Measurements from ENCODE around the gene ZFYVE28. TPM values are rescaled to one million over a fixed set of nuclear protein-coding genes. Genes with fewer than 3 reads are reported as not detected.

The ZFYVE28 gene
- polyA plus RNA-seq, 1 of the 3 experiments (the other 2 are of a cell fraction) = 3.2 TPM

DNA sequence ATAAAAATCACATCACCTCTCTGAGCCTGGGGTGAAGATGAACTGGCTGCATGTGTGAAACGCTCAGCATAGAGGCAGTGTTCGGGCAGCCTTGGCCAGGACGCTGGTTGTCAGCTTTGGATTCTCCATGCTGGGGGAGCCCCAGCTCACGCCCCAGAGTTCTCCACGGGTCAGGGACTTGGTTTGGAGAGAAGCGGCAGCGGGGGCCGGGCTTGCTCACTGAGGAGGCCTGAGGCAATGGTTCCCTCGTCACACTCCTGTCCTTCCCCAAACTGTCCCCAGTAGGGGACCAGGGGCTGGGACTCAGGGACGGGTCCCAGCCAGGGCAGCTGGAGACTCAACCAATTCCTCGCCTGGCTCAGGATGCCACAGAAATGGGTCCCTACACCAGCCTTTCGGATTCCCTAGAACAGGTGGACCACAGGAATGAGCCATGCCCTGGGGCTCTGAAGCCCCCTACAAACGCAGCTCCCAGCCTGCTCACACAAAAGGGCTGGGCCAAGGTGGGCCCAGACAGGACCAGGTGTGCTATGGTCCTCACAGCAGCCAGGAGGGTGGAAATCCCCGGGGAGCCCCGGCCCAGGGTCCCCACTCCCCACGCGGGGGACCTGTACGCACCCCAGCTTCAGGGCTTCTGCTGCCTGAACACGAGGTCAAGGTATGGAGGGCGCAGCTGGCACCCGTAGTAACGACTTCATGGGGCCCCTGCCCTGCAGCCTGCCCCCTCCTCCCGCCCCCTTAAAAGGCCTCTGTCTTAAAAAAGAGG, 157.9 kb downstream of the ZFYVE28 start:
- peaks cover 0 to 31% of the 10 kb centered on the region in 2 experiments for H3K36me3 ChIP-seq (replicated peaks in 1 of 2; ENCODE audit: control insufficient read depth in 1 of 2, insufficient read depth in 2 of 2, low read length in 1 of 2)
- peaks cover 5 to 72% of the 10 kb centered on the region in 2 experiments; a peak in 2 of 4 replicates for H3K4me1 ChIP-seq (ENCODE audit: control insufficient read depth in 1 of 2, insufficient read depth in 2 of 2, low read depth in 1 of 2, low read length in 1 of 2)
- H3K4me2 ChIP-seq = peak overlapping the region; percentile 91
- H3K27me3 ChIP-seq (ENCODE audit: insufficient read depth) = no peaks in the 10 kb centered on the region
- H3K4me3 ChIP-seq (ENCODE audit: low read depth in 2 of 2, low read length in 1 of 2) = peak overlapping the region; percentile 83 to 87
- CTCF ChIA-PET = interaction anchor here (1.7 kb wide), 1 partner anchor 40 kb away, joined by 4 read pairs; no protein-coding TSS in a partner anchor
- H3K27ac ChIP-seq (ENCODE audit: low read depth in 2 of 2, low read length in 1 of 2) = no peak overlapping the region; a peak in 2 of 4 replicates
- no peak for DNase-seq
- H2AFZ ChIP-seq (ENCODE audit: low read depth) = no peak overlapping the region
- H3K79me2 ChIP-seq (ENCODE audit: insufficient read depth) = peaks cover 39% of the 10 kb centered on the region
- 66% methylated on average over 14 of the region's 23 CpGs for WGBS (ENCODE audit: low lambda C conversion rate)
- POLR2A ChIA-PET = interaction anchor here (1.3 kb wide), 1 partner anchor 10 kb away, joined by 6 read pairs; no protein-coding TSS in a partner anchor
- no peaks in the 10 kb centered on the region for H3F3A ChIP-seq (replicated peaks; ENCODE audit: insufficient read depth)
- H4K20me1 ChIP-seq (ENCODE audit: insufficient read depth) = peaks cover 51% of the 10 kb centered on the region
- H3K9me2 ChIP-seq = no peaks in the 10 kb centered on the region
- TF ChIP-seq RCOR1 (IDR thresholded peaks at IDR 0.05; ENCODE audit: low read length) (no peak), NRF1 (IDR thresholded peaks at IDR 0.05; ENCODE audit: low read depth, low read length) (no peak), YY1 (IDR thresholded peaks at IDR 0.05; ENCODE audit: low read depth) (no peak), FOXM1 (IDR thresholded peaks at IDR 0.05; ENCODE audit: low read depth) (no peak), TEAD4 (IDR thresholded peaks at IDR 0.05; ENCODE audit: borderline replicate concordance, insufficient read depth) (no peak)
- TF ChIP-seq, protein P1, sequence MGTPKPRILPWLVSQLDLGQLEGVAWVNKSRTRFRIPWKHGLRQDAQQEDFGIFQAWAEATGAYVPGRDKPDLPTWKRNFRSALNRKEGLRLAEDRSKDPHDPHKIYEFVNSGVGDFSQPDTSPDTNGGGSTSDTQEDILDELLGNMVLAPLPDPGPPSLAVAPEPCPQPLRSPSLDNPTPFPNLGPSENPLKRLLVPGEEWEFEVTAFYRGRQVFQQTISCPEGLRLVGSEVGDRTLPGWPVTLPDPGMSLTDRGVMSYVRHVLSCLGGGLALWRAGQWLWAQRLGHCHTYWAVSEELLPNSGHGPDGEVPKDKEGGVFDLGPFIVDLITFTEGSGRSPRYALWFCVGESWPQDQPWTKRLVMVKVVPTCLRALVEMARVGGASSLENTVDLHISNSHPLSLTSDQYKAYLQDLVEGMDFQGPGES (IDR thresholded peaks at IDR 0.05; ENCODE audit: low read depth, low read length) = no peak
- peak overlapping the region; percentile 83 for H3K9ac ChIP-seq
- no peaks in the 10 kb centered on the region for H3K9me3 ChIP-seq

DNA sequence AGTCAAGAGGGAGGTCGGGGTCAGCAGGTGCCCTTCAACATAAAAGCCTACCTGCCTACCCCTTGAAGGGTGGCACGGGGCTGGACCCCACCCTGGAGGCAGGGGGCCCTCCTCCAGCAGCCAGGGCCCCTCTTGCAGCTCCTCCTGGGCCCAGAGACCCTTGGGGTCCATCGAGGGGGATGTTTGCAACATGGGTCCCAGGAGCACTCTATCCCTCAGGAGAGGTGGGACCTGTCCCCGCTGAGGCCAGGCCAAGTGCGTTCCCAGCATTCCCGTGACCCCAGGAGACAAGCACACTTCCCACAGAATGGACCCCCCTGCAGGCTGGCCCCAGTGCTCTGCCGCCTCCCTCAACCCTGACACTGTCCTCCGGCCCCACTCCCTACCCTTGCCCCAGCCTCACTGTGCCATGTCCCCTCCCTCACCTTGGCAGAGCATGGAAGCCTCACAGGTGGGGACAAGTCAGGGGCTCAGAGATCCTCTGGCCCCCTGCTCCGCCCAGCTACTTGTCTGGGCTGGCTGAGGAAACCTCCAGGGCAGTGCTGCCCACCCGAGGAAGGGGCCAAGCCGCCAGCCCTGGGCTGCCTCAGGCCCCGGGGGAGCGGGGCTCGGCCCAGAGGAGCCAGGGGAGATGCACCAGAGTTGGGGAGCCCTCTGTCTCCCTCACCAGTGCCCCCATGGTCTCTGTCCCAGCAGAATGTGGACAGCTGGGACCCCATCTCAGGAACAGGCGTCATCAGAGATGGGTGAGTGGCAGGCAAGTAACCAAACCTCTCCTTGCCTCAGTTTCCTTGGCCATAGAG, 158.7 kb downstream of the ZFYVE28 start:
- POLR2A ChIA-PET = interaction anchor here (1.3 kb wide), 1 partner anchor 9 kb away, joined by 6 read pairs; no protein-coding TSS in a partner anchor

More for the DNA sequence above, 158.7 kb downstream of the ZFYVE28 start:
- H3K4me2 ChIP-seq = peak overlapping the region; percentile 91
- H3K27me3 ChIP-seq (ENCODE audit: insufficient read depth) = no peaks in the 10 kb centered on the region
- H3K9me2 ChIP-seq = no peaks in the 10 kb centered on the region
- no peak overlapping the region for H2AFZ ChIP-seq (ENCODE audit: low read depth)
- TF ChIP-seq, protein P2, sequence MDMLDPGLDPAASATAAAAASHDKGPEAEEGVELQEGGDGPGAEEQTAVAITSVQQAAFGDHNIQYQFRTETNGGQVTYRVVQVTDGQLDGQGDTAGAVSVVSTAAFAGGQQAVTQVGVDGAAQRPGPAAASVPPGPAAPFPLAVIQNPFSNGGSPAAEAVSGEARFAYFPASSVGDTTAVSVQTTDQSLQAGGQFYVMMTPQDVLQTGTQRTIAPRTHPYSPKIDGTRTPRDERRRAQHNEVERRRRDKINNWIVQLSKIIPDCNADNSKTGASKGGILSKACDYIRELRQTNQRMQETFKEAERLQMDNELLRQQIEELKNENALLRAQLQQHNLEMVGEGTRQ (IDR thresholded peaks at IDR 0.05; ENCODE audit: borderline replicate concordance, low read depth, low read length) = no peak
- TF ChIP-seq RFX5 (IDR thresholded peaks at IDR 0.05; ENCODE audit: low read length) = no peak
- no peak for TF ChIP-seq RCOR1 (IDR thresholded peaks at IDR 0.05; ENCODE audit: low read length)
- no peak for TF ChIP-seq FOXM1 (IDR thresholded peaks at IDR 0.05; ENCODE audit: low read depth)
- TF ChIP-seq, protein P1 (IDR thresholded peaks at IDR 0.05; ENCODE audit: low read depth, low read length) = no peak
- TF ChIP-seq POLR2AphosphoS5 (IDR thresholded peaks at IDR 0.05; ENCODE audit: low read depth, low read length) = no peak
- no peak for TF ChIP-seq GATA2 (CRISPR knock-in tag; IDR thresholded peaks at IDR 0.05)
- no peak for TF ChIP-seq FOXJ3 (CRISPR knock-in tag; IDR thresholded peaks at IDR 0.05)
- TF ChIP-seq, protein P3, sequence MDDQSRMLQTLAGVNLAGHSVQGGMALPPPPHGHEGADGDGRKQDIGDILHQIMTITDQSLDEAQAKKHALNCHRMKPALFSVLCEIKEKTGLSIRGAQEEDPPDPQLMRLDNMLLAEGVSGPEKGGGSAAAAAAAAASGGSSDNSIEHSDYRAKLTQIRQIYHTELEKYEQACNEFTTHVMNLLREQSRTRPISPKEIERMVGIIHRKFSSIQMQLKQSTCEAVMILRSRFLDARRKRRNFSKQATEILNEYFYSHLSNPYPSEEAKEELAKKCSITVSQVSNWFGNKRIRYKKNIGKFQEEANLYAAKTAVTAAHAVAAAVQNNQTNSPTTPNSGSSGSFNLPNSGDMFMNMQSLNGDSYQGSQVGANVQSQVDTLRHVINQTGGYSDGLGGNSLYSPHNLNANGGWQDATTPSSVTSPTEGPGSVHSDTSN (IDR thresholded peaks at IDR 0.05) = no peak
- CTCF ChIA-PET = interaction anchor here (0.8 to 1.7 kb wide), 2 partner anchors 9 to 40 kb away, joined by 3 to 4 read pairs; no protein-coding TSS in a partner anchor
- H3K36me3 ChIP-seq (replicated peaks in 1 of 2; ENCODE audit: control insufficient read depth in 1 of 2, insufficient read depth in 2 of 2, low read length in 1 of 2) = peaks cover 0 to 34% of the 10 kb centered on the region in 2 experiments
- peaks cover 58% of the 10 kb centered on the region for H4K20me1 ChIP-seq (ENCODE audit: insufficient read depth)
- no peak overlapping the region; a peak in 1 of 4 replicates for H3K27ac ChIP-seq (ENCODE audit: low read depth in 2 of 2, low read length in 1 of 2)
- 94% methylated on average over 2 of the region's 15 CpGs for WGBS (ENCODE audit: low lambda C conversion rate)
- peaks cover 41% of the 10 kb centered on the region for H3K79me2 ChIP-seq (ENCODE audit: insufficient read depth)
- H3F3A ChIP-seq (replicated peaks; ENCODE audit: insufficient read depth) = no peaks in the 10 kb centered on the region
- DNase-seq = no peak
- peak overlapping the region; percentile 83 to 87 for H3K4me3 ChIP-seq (ENCODE audit: low read depth in 2 of 2, low read length in 1 of 2)
- H3K9me3 ChIP-seq = no peaks in the 10 kb centered on the region
- peaks cover 5 to 73% of the 10 kb centered on the region in 2 experiments; a peak in 2 of 4 replicates for H3K4me1 ChIP-seq (ENCODE audit: control insufficient read depth in 1 of 2, insufficient read depth in 2 of 2, low read depth in 1 of 2, low read length in 1 of 2)
- peak overlapping the region; percentile 83; the same call in 1 of the 2 replicates for H3K9ac ChIP-seq

Measured in SK-N-SH (cell line).